Fibroblast of lung (primary cell): ENCODE data around the gene NKD1. TPM values are rescaled to one million over a fixed set of nuclear protein-coding genes. Genes with fewer than 3 reads are reported as not detected.

Experiments
- DNase-seq, 2 donors: peaks; one replicate each; pipeline versions ENCODE4 v3.0.0 to v3.0.0-alpha.2; 2010; ENCODE audit warnings: low read depth in 2 of 2
- H2AFZ ChIP-seq: 2 replicates; pipeline ENCODE4 v1.5.1; 2012; ENCODE audit warnings: low read length, control low read depth, inconsistent platforms
- H3K27ac ChIP-seq: 2 replicates; pipeline ENCODE4 v1.5.1; 2011; ENCODE audit warnings: low read length, control low read depth; ENCODE audit not compliant: insufficient read depth
- H3K27me3 ChIP-seq: 2 replicates; pipeline ENCODE4 v1.5.1; 2011; ENCODE audit warnings: mild to moderate bottlenecking, low read length; ENCODE audit not compliant: control insufficient read depth, insufficient read depth
- H3K36me3 ChIP-seq: 2 replicates; pipeline ENCODE4 v1.5.1; 2011; ENCODE audit warnings: low read length; ENCODE audit not compliant: control insufficient read depth, insufficient read depth
- H3K4me1 ChIP-seq: 2 replicates; pipeline ENCODE4 v1.5.1; 2011; ENCODE audit warnings: low read length; ENCODE audit not compliant: control insufficient read depth, insufficient read depth; ENCODE audit errors: extremely low read depth
- H3K4me2 ChIP-seq: 2 replicates; pipeline ENCODE4 v1.5.1; 2011; ENCODE audit warnings: low read length, control low read depth; ENCODE audit not compliant: insufficient read depth; ENCODE audit errors: extremely low read depth
- H3K4me3 ChIP-seq, 4 experiments: fragments of 200-600 bp in 1 of 4; sonication (generic) in 1 of 4; replicated peaks in 1 of 4; 2 replicates each; pipeline ENCODE4 v1.5.1; 2011 to 2016; ENCODE audit warnings: low read length in 4 of 4, low read depth in 3 of 4, mild to moderate bottlenecking in 3 of 4, control low read depth in 2 of 4, inconsistent platforms in 1 of 4, mixed read lengths in 1 of 4; ENCODE audit not compliant: insufficient read depth in 1 of 4; ENCODE audit errors: control extremely low read depth in 1 of 4
- H3K79me2 ChIP-seq: 2 replicates; pipeline ENCODE4 v1.5.1; 2012; ENCODE audit warnings: mild to moderate bottlenecking, low read length, inconsistent platforms; ENCODE audit not compliant: control insufficient read depth, insufficient read depth
- H3K9ac ChIP-seq: 2 replicates; pipeline ENCODE4 v1.5.1; 2011; ENCODE audit warnings: mild to moderate bottlenecking, low read length, control low read depth; ENCODE audit not compliant: insufficient read depth
- H3K9me3 ChIP-seq: 2 replicates; pipeline ENCODE4 v1.5.1; 2012; ENCODE audit warnings: low read depth, low read length; ENCODE audit not compliant: control insufficient read depth, insufficient read depth
- H4K20me1 ChIP-seq: 2 replicates; pipeline ENCODE4 v1.5.1; 2011; ENCODE audit warnings: low read length; ENCODE audit not compliant: control insufficient read depth, insufficient read depth; ENCODE audit errors: extremely low read depth
- CTCF ChIP-seq, 2 donors: IDR thresholded peaks in 1 of 2; conservative IDR thresholded peaks in 1 of 2; 1 replicate in 1 of 2; 2 replicates in 1 of 2; pipeline ENCODE4 v1.5.1; 2011 to 2012; ENCODE audit warnings: low read length in 2 of 2, control low read depth in 1 of 2, inconsistent platforms in 1 of 2, low read depth in 1 of 2, mild to moderate bottlenecking in 1 of 2
- EZH2 ChIP-seq: IDR thresholded peaks from 2 replicates; pipeline ENCODE4 v1.5.1; 2012; ENCODE audit warnings: low read length, control low read depth, mild to moderate bottlenecking; ENCODE audit errors: missing control alignments
- polyA plus RNA-seq, 2 donors: library from polyadenylated mRNA; depleted of rRNA in 1 of 2; stranded (reverse) in 1 of 2; unstranded in 1 of 2; fragments of >200 nt; gene quantifications; 2 replicates each; pipeline ENCODE4 v1.2.1, GENCODE V29; 2011 to 2012; ENCODE audit warnings: missing spikeins in 1 of 2
- total RNA-seq: library from RNA; depleted of rRNA; stranded (reverse); fragments of >200 nt; gene quantifications from 2 replicates; pipeline ENCODE4 v1.2.1, GENCODE V29; 2014

The NKD1 gene
- total and polyA plus RNA-seq, 2 donors (not counting 1 experiment from before 2014, with no cell fraction given): under 0.01 to 0.12 TPM

GRCh38 chr16:50539822-50540710 lies 8.1 kb upstream of the NKD1 start:
- DNase-seq: no peak
- H4K20me1 ChIP-seq: no peaks in the 10 kb centered on the region
- H3K4me2 ChIP-seq: no peak overlapping the region
- H3K79me2 ChIP-seq: no peaks in the 10 kb centered on the region
- H3K27ac ChIP-seq: no peak overlapping the region
- H3K4me1 ChIP-seq: no peaks in the 10 kb centered on the region
- no peak overlapping the region for H3K4me3 ChIP-seq
- H2AFZ ChIP-seq: no peak overlapping the region
- no peak for TF ChIP-seq CTCF (conservative IDR thresholded peaks at IDR 0.05 in 1 of 2, IDR thresholded peaks at IDR 0.05 in 1 of 2; ENCODE audit: low read depth in 1 of 2, low read length in 2 of 2)
- TF ChIP-seq EZH2: no peak
- H3K9me3 ChIP-seq: no peaks in the 10 kb centered on the region
- H3K9ac ChIP-seq: no peak overlapping the region
- peaks cover 18% of the 10 kb centered on the region for H3K27me3 ChIP-seq
- no peaks in the 10 kb centered on the region for H3K36me3 ChIP-seq

GRCh38 chr16:50540711-50541007 lies 7.5 kb upstream of the NKD1 start:
- H4K20me1 ChIP-seq: no peaks in the 10 kb centered on the region
- H3K36me3 ChIP-seq: no peaks in the 10 kb centered on the region
- peaks cover 22% of the 10 kb centered on the region for H3K27me3 ChIP-seq
- H3K4me1 ChIP-seq: no peaks in the 10 kb centered on the region
- H3K4me2 ChIP-seq: no peak overlapping the region
- TF ChIP-seq EZH2 (no peak), CTCF (conservative IDR thresholded peaks at IDR 0.05 in 1 of 2, IDR thresholded peaks at IDR 0.05 in 1 of 2; ENCODE audit: low read depth in 1 of 2, low read length in 2 of 2) (no peak)
- H3K9ac ChIP-seq: no peak overlapping the region
- H3K4me3 ChIP-seq: no peak overlapping the region
- H2AFZ ChIP-seq: no peak overlapping the region
- no peak for DNase-seq
- no peaks in the 10 kb centered on the region for H3K79me2 ChIP-seq
- H3K9me3 ChIP-seq: no peaks in the 10 kb centered on the region
- no peak overlapping the region for H3K27ac ChIP-seq

- Histone ChIP-seq H3K4me2 (no peak overlapping the region), H3K9ac (no peak overlapping the region), H3K27me3 (peaks cover 25% of the 10 kb centered on the region), H3K36me3 (no peaks in the 10 kb centered on the region), H3K4me3 (no peak overlapping the region), H3K9me3 (no peaks in the 10 kb centered on the region), H2AFZ (no peak overlapping the region), H3K79me2 (no peaks in the 10 kb centered on the region), H3K4me1 (no peaks in the 10 kb centered on the region), H4K20me1 (no peaks in the 10 kb centered on the region), H3K27ac (no peak overlapping the region)
- TF ChIP-seq CTCF (conservative IDR thresholded peaks at IDR 0.05 in 1 of 2, IDR thresholded peaks at IDR 0.05 in 1 of 2; ENCODE audit: low read depth in 1 of 2, low read length in 2 of 2): no peak
- TF ChIP-seq EZH2: no peak
- no peak for DNase-seq
Measured at GRCh38 chr16:50542703-50543102, 5.5 kb upstream of the NKD1 start.
